HG03565 (cell line): ENCODE results near the gene DARS2.
A peak's percentile ranks its signal among the peaks of the same experiment; 100 is the strongest.
"Not testable (repeated sequence)": the region's sequence is repeated elsewhere in the genome, so short reads cannot be mapped to it uniquely, and the experiment has no call there.

Experiments used
- ATAC-seq: cut with Tn5 transposase; IDR thresholded peaks from one replicate; pipeline ENCODE4 v1.9.1; 2021; ENCODE audit warnings: mild to moderate bottlenecking, moderate library complexity; ENCODE audit not compliant: unreplicated experiment

The DARS2 gene, protein sequence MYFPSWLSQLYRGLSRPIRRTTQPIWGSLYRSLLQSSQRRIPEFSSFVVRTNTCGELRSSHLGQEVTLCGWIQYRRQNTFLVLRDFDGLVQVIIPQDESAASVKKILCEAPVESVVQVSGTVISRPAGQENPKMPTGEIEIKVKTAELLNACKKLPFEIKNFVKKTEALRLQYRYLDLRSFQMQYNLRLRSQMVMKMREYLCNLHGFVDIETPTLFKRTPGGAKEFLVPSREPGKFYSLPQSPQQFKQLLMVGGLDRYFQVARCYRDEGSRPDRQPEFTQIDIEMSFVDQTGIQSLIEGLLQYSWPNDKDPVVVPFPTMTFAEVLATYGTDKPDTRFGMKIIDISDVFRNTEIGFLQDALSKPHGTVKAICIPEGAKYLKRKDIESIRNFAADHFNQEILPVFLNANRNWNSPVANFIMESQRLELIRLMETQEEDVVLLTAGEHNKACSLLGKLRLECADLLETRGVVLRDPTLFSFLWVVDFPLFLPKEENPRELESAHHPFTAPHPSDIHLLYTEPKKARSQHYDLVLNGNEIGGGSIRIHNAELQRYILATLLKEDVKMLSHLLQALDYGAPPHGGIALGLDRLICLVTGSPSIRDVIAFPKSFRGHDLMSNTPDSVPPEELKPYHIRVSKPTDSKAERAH

DNA sequence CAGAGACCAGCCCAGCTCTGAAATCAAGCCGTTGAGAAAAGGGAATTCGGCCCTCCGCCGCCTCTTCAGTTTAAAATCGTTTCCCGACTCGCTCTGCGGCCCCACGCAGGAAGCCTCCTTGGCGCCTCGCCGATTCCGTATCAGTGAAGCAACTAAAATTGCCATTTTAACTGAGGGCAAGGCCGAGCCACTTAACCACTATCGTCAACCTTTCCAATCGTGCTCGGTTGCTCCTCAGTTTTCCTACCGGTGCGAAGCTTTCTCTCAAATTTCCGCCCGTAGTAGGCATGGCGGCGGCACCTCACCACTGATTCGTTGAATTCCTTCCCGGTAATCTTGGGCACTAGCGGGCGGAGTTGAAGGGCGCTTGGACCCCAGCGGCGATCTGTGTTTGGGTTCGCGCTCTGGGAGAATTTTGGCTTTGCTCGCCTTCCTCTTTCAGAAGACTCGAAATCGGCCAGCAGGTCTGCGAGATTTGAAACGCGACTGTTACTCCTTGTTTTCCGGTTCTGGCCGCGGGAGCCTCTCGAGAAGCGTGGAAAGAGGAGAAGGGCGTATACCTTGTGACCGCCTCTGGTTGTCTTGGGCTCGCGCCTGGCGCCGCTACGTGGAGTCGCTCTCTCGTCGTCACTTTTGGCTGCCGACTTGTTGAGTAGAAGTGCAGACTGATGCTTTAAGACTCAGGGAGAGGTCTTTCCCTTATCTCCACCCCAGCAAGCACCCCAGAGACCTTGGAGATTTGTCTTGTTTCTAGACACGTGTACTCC, at the start of gene DARS2, which contains the start of gene CENPL:
Gene DARS2, plus strand, starts transcription at position 359 of the 767 bp plus-strand sequence. CDS start 557 bp downstream, outside the sequence.
Gene CENPL, minus strand, starts transcription at position 569 of the 767 bp plus-strand sequence. CDS start 13,584 bp downstream, outside the sequence.
- peak; percentile 77 for ATAC-seq

DNA sequence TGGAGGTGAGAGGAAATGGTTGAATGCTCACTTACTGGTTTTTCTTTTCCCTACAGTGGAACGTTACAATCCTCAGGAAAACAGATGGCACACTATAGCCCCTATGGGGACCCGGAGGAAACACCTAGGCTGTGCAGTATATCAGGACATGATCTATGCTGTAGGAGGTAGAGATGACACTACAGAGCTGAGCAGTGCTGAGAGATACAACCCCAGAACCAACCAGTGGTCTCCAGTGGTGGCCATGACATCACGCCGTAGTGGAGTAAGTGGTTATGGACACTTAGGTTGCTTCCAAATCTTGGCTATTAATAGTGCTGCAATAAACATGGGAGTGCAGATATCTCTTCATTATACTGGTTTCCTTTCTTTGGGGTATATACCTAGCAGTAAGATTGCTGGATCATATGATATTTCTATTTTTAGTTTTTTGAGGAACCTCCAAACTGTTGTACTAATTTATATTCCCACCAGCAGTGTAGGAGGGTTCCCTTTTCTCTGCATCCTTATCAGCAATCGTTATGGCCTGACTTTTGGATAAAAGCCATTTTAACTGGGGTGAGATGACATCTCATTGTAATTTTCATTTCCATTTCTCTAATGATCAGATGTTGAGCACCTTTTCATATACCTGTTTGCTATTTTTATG, 48.8 kb upstream of the DARS2 start:
- ATAC-seq: no peak

DNA sequence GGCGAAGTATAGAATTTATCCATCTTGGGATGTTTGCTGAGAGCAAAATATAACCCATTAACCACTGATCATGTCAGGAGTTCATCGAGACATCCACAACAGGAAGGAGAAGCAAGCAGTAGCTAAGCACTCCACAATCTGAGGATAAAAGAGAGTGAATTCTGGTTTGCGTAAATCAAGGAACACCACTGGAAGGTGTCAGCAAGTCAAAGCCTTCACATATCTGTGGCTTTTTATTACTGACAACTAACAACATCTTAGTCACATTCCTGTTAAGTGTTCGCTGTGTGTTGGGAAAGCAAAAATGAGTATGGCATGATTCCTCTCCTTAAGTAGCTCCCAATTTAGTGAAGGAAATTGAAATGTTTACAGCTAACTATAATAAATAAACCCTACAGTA, 44.5 kb upstream of the DARS2 start:
- ATAC-seq: no peak

DNA sequence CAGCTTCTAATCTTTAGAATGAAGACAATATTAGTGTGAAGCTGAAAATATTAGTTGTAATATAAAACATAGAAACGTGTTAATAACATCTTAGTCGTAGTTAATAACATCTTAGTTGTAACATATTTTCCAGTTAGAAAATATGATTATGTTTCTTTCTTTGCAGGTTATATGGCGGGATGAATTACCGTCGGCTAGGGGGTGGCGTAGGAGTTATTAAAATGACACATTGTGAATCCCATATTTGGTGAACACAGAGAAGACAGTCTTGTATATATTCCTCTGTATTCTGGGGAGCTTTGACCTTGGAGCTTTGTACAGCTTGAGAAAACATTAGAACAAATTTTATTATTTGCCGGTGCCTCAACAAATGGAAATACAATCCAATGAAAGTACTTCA, 39.5 kb upstream of the DARS2 start:
- no peak for ATAC-seq

DNA sequence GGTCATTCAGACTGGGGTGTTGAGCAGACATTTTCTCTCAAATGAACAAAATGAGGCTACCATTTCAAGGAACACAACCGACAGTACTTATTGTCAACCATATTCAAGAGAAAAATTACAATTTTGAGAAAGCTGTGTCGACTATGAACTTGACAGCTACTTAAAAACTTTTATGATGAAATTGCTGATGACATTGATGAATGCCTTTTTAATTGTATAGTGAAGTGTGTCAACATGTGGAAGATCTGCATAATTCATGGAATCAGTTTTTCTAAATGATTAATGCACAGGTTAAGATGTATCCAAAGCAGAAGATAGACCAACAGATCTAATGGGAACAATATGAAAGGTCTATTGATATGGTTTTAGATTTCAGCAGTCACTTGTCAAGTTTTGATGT, 34.6 kb upstream of the DARS2 start:
- no peak for ATAC-seq

DNA sequence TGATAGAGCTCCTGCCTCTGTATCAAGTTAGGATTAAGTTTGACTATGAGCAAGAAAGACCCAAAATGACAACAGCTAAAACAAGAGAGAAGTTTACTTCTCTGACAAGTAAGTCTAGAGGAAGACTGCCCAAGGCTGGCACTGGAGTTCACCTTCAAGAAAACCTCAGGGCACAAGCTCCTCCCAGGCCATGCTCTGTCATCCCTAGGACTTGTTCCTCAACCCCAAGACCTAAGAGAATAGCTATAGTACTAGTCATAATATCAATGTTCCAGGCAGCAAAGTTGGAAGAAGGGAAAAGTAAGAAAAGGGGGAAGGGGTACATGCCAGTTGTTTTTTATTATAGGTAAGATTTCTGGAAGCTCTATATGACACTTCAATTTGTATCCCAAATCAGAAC, 26.4 kb upstream of the DARS2 start:
- ATAC-seq: no peak

DNA sequence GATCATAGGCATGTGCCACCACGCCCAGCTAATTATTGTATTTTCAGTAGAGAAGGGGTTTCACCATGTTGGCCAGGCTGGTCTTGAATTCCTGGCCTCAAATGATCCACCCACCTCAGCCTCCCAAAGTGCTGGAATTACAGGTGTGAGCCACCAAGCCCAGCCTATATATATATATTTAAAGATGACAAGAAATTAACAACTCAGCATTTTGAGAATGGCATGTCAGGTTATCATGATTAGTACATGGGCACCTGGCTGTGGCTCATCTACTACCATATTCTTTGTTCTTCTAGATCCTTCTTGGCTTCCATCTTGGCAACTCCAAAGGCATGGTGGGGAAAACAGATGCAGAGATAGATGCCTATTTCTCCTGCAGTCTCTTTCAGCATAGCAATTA, 24.5 kb upstream of the DARS2 start:
- not testable (repeated sequence) for ATAC-seq

DNA sequence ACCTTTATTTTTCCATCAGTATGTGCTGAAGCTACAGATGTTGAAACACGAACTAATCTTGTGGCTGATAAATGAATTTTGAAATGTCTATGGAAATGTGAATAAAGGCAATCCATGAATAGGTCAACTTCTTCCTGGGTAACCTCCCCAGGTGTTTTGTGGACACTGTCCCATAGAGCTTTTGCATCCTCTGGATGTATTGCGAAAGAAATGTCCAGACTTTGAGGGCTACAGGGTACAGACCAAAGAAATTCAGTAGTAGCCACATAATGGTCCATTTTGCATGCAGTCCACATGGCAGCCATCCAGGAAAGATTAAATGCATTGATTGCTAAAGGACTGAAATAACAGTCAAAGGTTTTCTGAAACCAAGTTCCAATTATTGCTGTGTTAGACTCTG, 21.5 kb upstream of the DARS2 start:
- no peak for ATAC-seq

DNA sequence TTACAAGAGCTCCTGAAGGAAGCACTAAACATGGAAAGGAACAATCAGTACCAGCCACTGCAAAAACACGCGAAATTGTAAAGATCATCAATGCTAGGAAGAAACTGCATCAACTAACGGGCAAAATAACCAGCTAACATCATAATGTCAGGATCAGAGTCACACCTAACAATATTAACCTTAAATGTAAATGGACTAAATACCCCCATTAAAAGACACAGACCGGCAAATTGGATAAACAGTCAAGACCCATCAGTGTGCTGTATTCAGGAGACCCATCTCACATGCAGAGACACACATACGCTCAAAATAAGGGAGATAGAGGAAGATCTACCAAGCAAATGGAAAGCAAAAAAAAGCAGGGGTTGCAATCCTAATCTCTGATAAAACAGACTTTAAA, 10.8 kb upstream of the DARS2 start:
- not testable (repeated sequence) for ATAC-seq

DNA sequence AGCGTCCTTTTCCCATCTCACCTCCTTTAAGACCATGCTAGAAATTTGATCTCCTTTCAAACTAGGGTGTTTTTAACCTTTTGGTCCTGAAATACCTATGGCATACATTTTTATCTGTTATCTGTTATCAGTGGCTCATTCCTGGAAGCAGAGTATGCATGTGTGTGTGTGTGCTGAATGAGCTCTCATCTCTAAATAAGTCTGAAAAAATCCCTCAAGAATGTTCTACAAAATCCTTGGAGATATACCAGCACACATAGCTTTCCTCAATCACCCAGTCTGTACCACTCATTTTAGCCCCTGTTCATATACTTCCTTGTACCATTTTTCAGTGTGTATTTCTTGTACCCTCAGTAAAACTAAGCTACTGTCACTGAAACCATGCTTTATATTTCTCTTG, 6.0 kb upstream of the DARS2 start:
- ATAC-seq: no peak

DNA sequence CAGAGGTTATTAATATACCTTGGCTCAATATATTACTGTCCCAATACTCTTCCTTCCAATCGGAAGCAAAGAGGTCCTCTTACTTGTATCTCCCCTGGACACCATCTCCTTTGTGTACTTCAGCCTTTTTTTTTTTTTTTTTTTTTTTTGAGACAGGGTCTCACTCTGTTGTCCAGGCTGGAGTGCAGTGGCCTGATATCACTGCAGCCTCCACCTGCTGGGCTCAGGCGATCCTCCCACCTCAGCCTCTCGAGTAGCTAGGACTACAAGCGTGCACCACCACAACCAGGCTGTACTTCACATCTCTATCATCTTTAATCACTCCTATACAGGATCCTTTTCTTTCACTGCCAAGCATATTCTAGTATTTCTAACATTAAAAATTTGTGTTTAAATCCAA, 2.8 kb upstream of the DARS2 start:
- no peak for ATAC-seq

DNA sequence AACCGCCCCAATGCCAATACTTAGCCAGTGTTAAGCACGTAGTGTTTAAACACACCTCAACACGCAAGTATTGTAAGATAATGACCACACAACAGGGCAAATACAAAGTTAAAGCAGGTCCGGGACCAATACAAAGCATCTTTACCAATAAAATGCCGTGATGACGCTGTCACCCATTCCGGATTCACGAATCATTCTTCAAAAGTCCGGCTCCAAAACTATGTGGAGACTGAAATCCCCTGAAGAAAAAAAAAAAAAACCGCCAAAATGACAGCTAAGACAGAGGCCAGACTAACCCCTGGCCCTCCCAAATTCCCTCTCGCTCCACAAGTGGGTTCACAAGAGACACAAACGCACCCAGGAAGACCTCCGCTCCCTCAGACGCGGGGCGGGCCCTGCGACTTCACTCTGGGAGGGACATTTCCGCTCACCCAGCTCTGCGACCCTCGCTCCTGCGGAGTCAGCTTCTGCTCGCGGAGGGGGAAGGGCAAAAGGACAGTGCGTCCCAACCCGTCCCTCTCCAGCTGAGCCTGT, 625 bp upstream of the DARS2 start:
- ATAC-seq: peak; percentile 21

DNA sequence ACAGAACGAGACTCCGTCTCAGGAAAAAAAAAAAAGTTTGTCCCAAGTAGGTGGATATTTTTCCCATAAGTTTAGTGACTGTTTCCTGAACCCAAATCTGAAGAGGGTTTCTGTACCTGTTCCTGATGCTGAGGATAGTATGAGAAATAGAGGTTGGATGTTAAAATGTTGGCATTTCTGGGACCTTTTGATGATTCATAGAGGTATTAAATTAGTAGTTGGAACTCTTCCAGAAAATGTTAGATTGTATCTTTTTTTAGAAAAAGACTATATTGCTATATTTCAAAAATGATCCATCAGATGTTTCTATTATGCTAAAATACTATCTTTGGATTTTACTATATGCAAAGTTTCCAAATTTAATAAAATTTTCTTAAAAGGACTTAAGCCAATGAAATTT, 3.1 kb downstream of the DARS2 start:
- ATAC-seq: no peak

DNA sequence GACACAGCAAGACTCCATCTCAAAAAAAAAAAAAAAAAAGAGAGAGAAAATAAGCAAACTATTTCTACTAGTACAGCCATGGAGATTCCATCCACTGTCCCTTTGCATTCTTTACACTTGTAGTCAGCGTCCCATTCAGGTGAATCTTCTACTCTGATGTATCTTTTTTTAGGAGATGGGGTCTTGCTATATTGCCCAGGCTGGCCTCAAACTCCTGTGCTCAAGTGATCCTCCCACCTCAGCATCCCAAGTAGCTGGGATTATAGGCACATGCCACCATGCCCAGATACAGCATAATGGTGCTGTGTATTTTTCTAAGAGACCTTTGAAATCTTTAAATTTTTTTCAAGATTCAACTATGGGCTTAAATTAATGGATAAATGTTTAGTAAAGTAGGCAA, 8.3 kb downstream of the DARS2 start:
- no peak for ATAC-seq

DNA sequence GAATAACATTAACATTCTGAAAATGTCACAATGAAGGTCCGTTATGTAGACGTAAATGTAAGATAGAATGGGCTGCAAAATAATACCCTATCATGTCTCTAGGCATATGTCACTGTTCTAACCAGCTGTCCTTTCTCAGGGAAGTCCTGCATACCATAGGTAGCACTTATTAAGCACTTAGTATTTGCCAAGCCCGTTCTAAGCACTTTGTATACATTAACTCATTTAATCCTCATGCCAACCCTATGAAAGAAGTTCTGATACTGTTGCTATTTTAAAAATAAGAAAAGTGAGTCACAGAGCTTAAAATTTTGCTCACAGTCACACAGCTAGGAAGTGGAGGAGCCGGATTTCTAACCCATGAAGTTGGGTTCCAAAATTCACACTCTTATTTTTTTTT, 27.6 kb downstream of the DARS2 start:
- no peak for ATAC-seq

DNA sequence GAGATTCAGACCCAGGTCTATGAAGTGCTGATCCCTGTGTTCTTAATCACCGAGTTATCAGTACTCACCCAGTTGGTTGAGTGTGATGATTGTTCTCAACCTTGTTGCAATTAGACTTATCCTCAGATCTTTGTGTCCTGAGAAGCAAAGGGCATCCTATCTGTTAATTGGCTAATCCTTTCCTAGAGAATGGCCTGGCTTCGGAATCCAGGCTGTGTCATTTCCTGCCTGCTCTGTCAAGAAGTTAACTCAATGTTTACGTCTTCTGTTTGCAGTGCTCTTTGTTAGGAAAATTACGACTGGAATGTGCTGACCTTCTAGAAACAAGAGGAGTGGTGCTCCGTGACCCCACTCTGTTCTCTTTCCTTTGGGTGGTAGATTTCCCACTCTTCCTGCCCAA, 28.6 kb downstream of the DARS2 start:
- ATAC-seq: no peak

DNA sequence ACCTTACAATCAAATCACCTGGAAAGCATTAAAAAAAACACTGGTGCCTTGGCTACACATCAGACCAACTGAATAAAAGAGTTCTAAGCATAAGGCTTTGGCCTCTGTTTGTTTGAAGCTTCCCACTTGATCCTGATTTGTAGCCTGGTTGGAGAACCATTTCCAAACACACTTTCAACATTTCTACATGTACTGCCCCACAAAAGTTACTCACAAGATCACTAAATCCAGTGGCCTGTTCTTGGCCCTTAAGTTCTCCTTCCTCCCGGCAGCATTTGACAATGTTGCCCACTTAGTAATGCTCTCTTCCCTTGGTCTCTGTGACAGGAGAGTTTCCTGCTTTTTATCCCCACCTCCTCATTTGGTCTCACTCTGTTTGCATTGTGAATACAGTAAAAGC, 31.5 kb downstream of the DARS2 start:
- no peak for ATAC-seq

DNA sequence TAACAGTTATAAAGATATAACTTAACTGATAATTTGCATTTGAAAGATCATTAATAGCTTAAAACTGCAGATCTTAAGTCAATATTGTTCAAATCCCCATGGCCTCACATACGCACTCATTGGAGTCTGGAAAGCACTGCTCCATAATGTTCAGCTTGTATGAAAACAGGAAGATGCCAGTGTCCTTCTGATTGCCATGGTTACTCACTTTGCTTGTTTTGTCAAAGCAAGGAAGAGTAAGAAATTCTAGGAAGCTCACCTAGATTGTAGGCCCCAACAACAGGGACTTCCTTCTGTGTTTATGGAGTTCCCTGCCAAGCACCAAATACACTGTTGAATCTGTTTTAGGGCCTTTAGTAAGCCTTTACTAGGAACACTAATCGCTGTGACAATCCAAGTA, 32.4 kb downstream of the DARS2 start:
- ATAC-seq: no peak

DNA sequence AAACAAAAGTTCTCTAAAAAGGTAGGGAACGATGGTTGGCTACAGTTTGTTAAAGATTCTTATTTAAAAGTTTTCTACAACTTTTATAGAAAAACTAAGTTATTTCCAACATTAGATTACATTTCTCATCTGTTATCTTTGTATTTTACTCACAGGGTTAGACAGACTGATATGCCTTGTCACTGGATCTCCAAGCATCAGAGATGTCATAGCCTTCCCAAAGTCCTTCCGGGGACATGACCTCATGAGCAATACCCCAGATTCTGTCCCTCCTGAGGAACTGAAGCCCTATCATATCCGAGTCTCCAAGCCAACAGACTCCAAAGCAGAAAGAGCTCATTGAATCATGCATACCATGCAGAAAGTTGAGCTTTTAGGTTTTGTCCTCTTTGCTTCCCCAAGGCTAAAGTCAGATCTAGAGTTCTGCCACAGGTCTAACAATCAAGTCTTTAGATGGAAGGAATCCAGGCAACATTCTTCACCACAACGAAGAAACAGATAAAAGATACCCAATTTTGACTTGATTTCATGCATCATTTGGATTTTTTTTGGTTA, 33.0 kb downstream of the DARS2 start:
- no peak for ATAC-seq

DNA sequence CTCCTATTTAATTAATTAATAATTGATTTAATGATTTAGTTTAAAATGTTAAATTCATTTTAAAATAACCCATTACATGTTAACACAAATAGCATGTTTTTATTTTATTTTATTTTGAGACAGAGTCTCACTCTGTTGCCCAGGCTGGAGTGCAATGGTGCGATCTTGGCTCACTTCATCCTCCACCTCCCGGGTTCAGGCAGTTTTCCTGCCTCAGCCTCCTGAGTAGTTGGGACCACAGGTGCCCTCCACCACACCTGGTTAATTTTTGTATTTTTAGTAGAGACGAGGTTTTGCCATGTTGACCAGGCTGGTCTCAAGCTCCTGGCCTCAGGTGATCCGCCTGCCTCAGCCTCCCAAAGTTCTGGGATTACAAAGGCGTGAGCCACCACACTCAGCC, 35.1 kb downstream of the DARS2 start:
- not testable (repeated sequence) for ATAC-seq

DNA sequence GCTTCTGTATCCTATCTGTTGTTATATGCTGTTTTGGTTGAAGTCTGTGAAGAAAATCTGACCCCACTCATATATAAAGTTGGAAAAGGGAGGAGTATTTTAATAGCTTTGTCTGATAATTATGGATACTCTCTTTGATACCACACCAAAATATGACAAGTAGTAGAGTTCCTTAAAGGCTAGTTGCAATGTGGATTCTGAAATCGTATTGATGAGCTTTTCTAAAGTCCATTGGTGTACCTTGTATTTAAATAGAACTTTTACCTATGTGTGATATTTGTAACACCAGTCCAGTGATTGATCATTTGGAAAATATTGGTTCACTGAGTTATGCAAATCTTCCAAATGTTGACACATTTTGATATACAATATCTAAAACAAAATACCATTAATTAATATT, 35.6 kb downstream of the DARS2 start:
- no peak for ATAC-seq
